ENCODE data around the gene CISD3. TPM values are rescaled to one million over a fixed set of nuclear protein-coding genes. Genes with fewer than 3 reads are reported as not detected.

CISD3 gene
- total and polyA plus RNA-seq, 5 donors from 2014 or later, result 8.7 to 62.6 (median 38.9) TPM

- Mint-ChIP-seq H3K27ac (no peak overlapping the region), H3K4me3 (peak overlapping the region in 1 of 4 donors; percentile 58), H3K9me3 (peaks cover 0 to 2% (median 0%) of the 10 kb centered on the region in 7 donors), H3K36me3 (peaks cover 8% of the 10 kb centered on the region), H3K27me3 (peaks cover 38% of the 10 kb centered on the region), H3K4me1 (peaks cover 0 to 30% (median 4%) of the 10 kb centered on the region in 4 donors)
- Histone ChIP-seq H3K27me3 (ENCODE audit: control insufficient read depth, insufficient read depth, low read length) (peaks cover 11% of the 10 kb centered on the region), H3K27ac (ENCODE audit: insufficient read depth, low read length, poor library complexity, severe bottlenecking) (no peak overlapping the region), H3K36me3 (ENCODE audit: control insufficient read depth, insufficient read depth, low read length) (no peaks in the 10 kb centered on the region), H3K4me1 (ENCODE audit: control insufficient read depth, insufficient read depth, low read length, poor library complexity, severe bottlenecking) (peaks cover 34% of the 10 kb centered on the region), H3K9me3 (ENCODE audit: control insufficient read depth in 2 of 2, low read length in 2 of 2) (no peaks in the 10 kb centered on the region), H3K4me3 (ENCODE audit: low read depth, low read length) (no peak overlapping the region)
- DNase-seq, result no peak
- no peak for ATAC-seq (ENCODE audit: low read depth in 2 of 2)
Measured at GRCh38 chr17:38745545-38745944, 15.4 kb downstream of the CISD3 start.

- no peaks in the 10 kb centered on the region for H3K36me3 ChIP-seq (ENCODE audit: control insufficient read depth, insufficient read depth, low read length)
- no peak overlapping the region for H3K4me3 ChIP-seq (ENCODE audit: low read depth, low read length)
- ATAC-seq (ENCODE audit: low read depth in 2 of 2), result no peak
- H3K27ac Mint-ChIP-seq, result peak overlapping the region in 2 of 3 donors; percentile 4 to 42
- no peaks in the 10 kb centered on the region for H3K9me3 ChIP-seq (ENCODE audit: control insufficient read depth in 2 of 2, low read length in 2 of 2)
- H3K27me3 Mint-ChIP-seq, result peaks cover 44% of the 10 kb centered on the region
- peaks cover 8% of the 10 kb centered on the region for H3K36me3 Mint-ChIP-seq
- no peak for DNase-seq
- no peak overlapping the region for H3K27ac ChIP-seq (ENCODE audit: insufficient read depth, low read length, poor library complexity, severe bottlenecking)
- H3K4me1 ChIP-seq (ENCODE audit: control insufficient read depth, insufficient read depth, low read length, poor library complexity, severe bottlenecking), result peaks cover 41% of the 10 kb centered on the region
- H3K9me3 Mint-ChIP-seq, result peaks cover 0 to 2% (median 0%) of the 10 kb centered on the region in 7 donors
- H3K4me3 Mint-ChIP-seq, result peak overlapping the region; percentile 58 to 88 (median 62)
- peaks cover 18% of the 10 kb centered on the region for H3K27me3 ChIP-seq (ENCODE audit: control insufficient read depth, insufficient read depth, low read length)
- peaks cover 5 to 37% (median 10%) of the 10 kb centered on the region in 4 donors for H3K4me1 Mint-ChIP-seq
Measured at GRCh38 chr17:38746004-38746848, 16.1 kb downstream of the CISD3 start.

- ATAC-seq (ENCODE audit: low read depth in 2 of 2) (no peak), DNase-seq (no peak)
- peaks cover 20% of the 10 kb centered on the region for H3K27me3 ChIP-seq (ENCODE audit: control insufficient read depth, insufficient read depth, low read length)
- no peak overlapping the region for H3K4me3 ChIP-seq (ENCODE audit: low read depth, low read length)
- H3K27ac ChIP-seq (ENCODE audit: insufficient read depth, low read length, poor library complexity, severe bottlenecking), result no peak overlapping the region
- H3K36me3 ChIP-seq (ENCODE audit: control insufficient read depth, insufficient read depth, low read length), result no peaks in the 10 kb centered on the region
- Mint-ChIP-seq H3K4me3 (peak overlapping the region; percentile 55 to 88 (median 62)), H3K27me3 (peaks cover 52% of the 10 kb centered on the region), H3K36me3 (peaks cover 12% of the 10 kb centered on the region), H3K9me3 (peaks cover 0 to 3% (median 0%) of the 10 kb centered on the region in 7 donors), H3K27ac (no peak overlapping the region), H3K4me1 (peaks cover 7 to 44% (median 15%) of the 10 kb centered on the region in 4 donors)
- H3K4me1 ChIP-seq (ENCODE audit: control insufficient read depth, insufficient read depth, low read length, poor library complexity, severe bottlenecking), result peaks cover 45% of the 10 kb centered on the region
- no peaks in the 10 kb centered on the region for H3K9me3 ChIP-seq (ENCODE audit: control insufficient read depth in 2 of 2, low read length in 2 of 2)
Measured at GRCh38 chr17:38746849-38747462, 16.8 kb downstream of the CISD3 start.

GRCh38 chr17:38747463-38748148 is 17.5 kb downstream of the CISD3 start:
- peaks cover 49% of the 10 kb centered on the region for H3K4me1 ChIP-seq (ENCODE audit: control insufficient read depth, insufficient read depth, low read length, poor library complexity, severe bottlenecking)
- H3K9me3 Mint-ChIP-seq, result peaks cover 0 to 3% (median 0%) of the 10 kb centered on the region in 7 donors
- peak overlapping the region in 3 of 4 donors; percentile 53 to 72 (median 54) for H3K4me3 Mint-ChIP-seq
- H3K4me1 Mint-ChIP-seq, result peaks cover 7 to 46% (median 19%) of the 10 kb centered on the region in 4 donors
- no peak overlapping the region for H3K4me3 ChIP-seq (ENCODE audit: low read depth, low read length)
- ATAC-seq (ENCODE audit: low read depth in 2 of 2) (no peak), DNase-seq (no peak)
- H3K36me3 Mint-ChIP-seq, result peaks cover 16% of the 10 kb centered on the region
- H3K27me3 Mint-ChIP-seq, result peaks cover 57% of the 10 kb centered on the region
- no peak overlapping the region for H3K27ac Mint-ChIP-seq
- H3K36me3 ChIP-seq (ENCODE audit: control insufficient read depth, insufficient read depth, low read length), result no peaks in the 10 kb centered on the region
- H3K27ac ChIP-seq (ENCODE audit: insufficient read depth, low read length, poor library complexity, severe bottlenecking), result no peak overlapping the region
- peaks cover 20% of the 10 kb centered on the region for H3K27me3 ChIP-seq (ENCODE audit: control insufficient read depth, insufficient read depth, low read length)
- H3K9me3 ChIP-seq (ENCODE audit: control insufficient read depth in 2 of 2, low read length in 2 of 2), result no peaks in the 10 kb centered on the region

GRCh38 chr17:38748149-38748891 is 18.2 kb downstream of the CISD3 start, which contains the start of gene PCGF2:
PCGF2 (minus strand) TSS chr17:38748336; CDS start chr17:38740402, 7,934 bp downstream.
- Histone ChIP-seq H3K4me1 (ENCODE audit: control insufficient read depth, insufficient read depth, low read length, poor library complexity, severe bottlenecking) (peaks cover 53% of the 10 kb centered on the region), H3K36me3 (ENCODE audit: control insufficient read depth, insufficient read depth, low read length) (no peaks in the 10 kb centered on the region), H3K9me3 (ENCODE audit: control insufficient read depth in 2 of 2, low read length in 2 of 2) (no peaks in the 10 kb centered on the region), H3K27ac (ENCODE audit: insufficient read depth, low read length, poor library complexity, severe bottlenecking) (no peak within 1 kb of the TSS), H3K27me3 (ENCODE audit: control insufficient read depth, insufficient read depth, low read length) (peaks cover 20% of the 10 kb centered on the region), H3K4me3 (ENCODE audit: low read depth, low read length) (no peak within 1 kb of the TSS)
- peaks cover 0 to 3% (median 0%) of the 10 kb centered on the region in 7 donors for H3K9me3 Mint-ChIP-seq
- peaks cover 18% of the 10 kb centered on the region for H3K36me3 Mint-ChIP-seq
- peak within 1 kb of the TSS in 3 of 4 donors; percentile 53 to 72 (median 71) for H3K4me3 Mint-ChIP-seq
- H3K4me1 Mint-ChIP-seq, result peaks cover 7 to 53% (median 21%) of the 10 kb centered on the region in 4 donors
- no peak within 1 kb of the TSS for H3K27ac Mint-ChIP-seq
- ATAC-seq (ENCODE audit: low read depth in 2 of 2) (no peak), DNase-seq (no peak)
- peaks cover 57% of the 10 kb centered on the region for H3K27me3 Mint-ChIP-seq

- H3K4me1 ChIP-seq (ENCODE audit: control insufficient read depth, insufficient read depth, low read length, poor library complexity, severe bottlenecking), result peaks cover 58% of the 10 kb centered on the region
- H3K9me3 ChIP-seq (ENCODE audit: control insufficient read depth in 2 of 2, low read length in 2 of 2), result no peaks in the 10 kb centered on the region
- peaks cover 57% of the 10 kb centered on the region for H3K27me3 Mint-ChIP-seq
- no peak overlapping the region for H3K27ac Mint-ChIP-seq
- H3K9me3 Mint-ChIP-seq, result peaks cover 0 to 3% (median 0%) of the 10 kb centered on the region in 7 donors
- H3K36me3 ChIP-seq (ENCODE audit: control insufficient read depth, insufficient read depth, low read length), result no peaks in the 10 kb centered on the region
- peak overlapping the region in 2 of 4 donors; percentile 7 to 67 for H3K4me3 Mint-ChIP-seq
- no peak overlapping the region for H3K4me3 ChIP-seq (ENCODE audit: low read depth, low read length)
- peaks cover 7 to 58% (median 25%) of the 10 kb centered on the region in 4 donors for H3K4me1 Mint-ChIP-seq
- ATAC-seq (ENCODE audit: low read depth in 2 of 2), result no peak
- DNase-seq, result no peak
- no peak overlapping the region for H3K27ac ChIP-seq (ENCODE audit: insufficient read depth, low read length, poor library complexity, severe bottlenecking)
- H3K36me3 Mint-ChIP-seq, result peaks cover 22% of the 10 kb centered on the region
- H3K27me3 ChIP-seq (ENCODE audit: control insufficient read depth, insufficient read depth, low read length), result peaks cover 20% of the 10 kb centered on the region
Measured at GRCh38 chr17:38748892-38749222, 18.7 kb downstream of the CISD3 start.

Data from CD4-positive, CD25-positive, alpha-beta regulatory T cell (primary cell).